Measurements from ENCODE around the gene HELT. TPM values are rescaled to one million over a fixed set of nuclear protein-coding genes. Genes with fewer than 3 reads are reported as not detected.

Gene HELT
- total and polyA plus RNA-seq, 10 of the 15 experiments (the other 5 are each of a cell fraction or from before 2014, with no cell fraction given) = not detected

GRCh38 chr4:185028625-185029024, 10.3 kb downstream of the HELT start:
- CTCF ChIA-PET = interaction anchor here (4.7 kb wide), 1 partner anchor 12 kb away, joined by 18 read pairs; no protein-coding TSS in a partner anchor
- DNase-seq (ENCODE audit: low read depth, low spot score) (no peak), FAIRE-seq (no peak), ATAC-seq (no peak)
- BruUV-seq (replicated peaks) = no TSS peak
- Histone ChIP-seq H3K4me1 (ENCODE audit: control insufficient read depth, insufficient read depth, low read length) (no peaks in the 10 kb centered on the region), H3K79me2 (ENCODE audit: control insufficient read depth, insufficient read depth, low read length) (no peaks in the 10 kb centered on the region), H3K4me3 (no peak overlapping the region), H3K27ac (ENCODE audit: control insufficient read depth, insufficient read depth) (no peak overlapping the region), H4K20me1 (ENCODE audit: control insufficient read depth, insufficient read depth) (no peaks in the 10 kb centered on the region), H3K27me3 (replicated peaks in 1 of 2; ENCODE audit: control insufficient read depth in 2 of 2, insufficient read depth in 2 of 2, low read length in 1 of 2) (peaks cover 0 to 4% of the 10 kb centered on the region in 2 experiments; a peak in 2 of 4 replicates), H3K36me3 (ENCODE audit: control insufficient read depth in 2 of 2, insufficient read depth in 2 of 2, low read length in 1 of 2) (no peaks in the 10 kb centered on the region), H3K9ac (ENCODE audit: control insufficient read depth, insufficient read depth, low read length) (no peak overlapping the region), H3K9me3 (replicated peaks; ENCODE audit: control insufficient read depth, insufficient read depth, low read length) (no peaks in the 10 kb centered on the region), H2AFZ (ENCODE audit: control insufficient read depth, low read depth, low read length) (no peak overlapping the region), H3K4me2 (ENCODE audit: control insufficient read depth, insufficient read depth) (no peak overlapping the region)
- RAD21 ChIA-PET (ENCODE audit: unreplicated experiment) = no interaction called here
- in situ Hi-C loops (cut with MboI) (loop anchor here (25.0 kb wide), 1 partner anchor 1009 kb away; no protein-coding TSS in a partner anchor), intact Hi-C loops (cut with micrococcal nuclease; ENCODE audit: unreplicated experiment) (no loop called here)
- TF ChIP-seq NRF1 (conservative IDR thresholded peaks at IDR 0.05; ENCODE audit: low read depth, low read length) (no peak), RBBP5 (conservative IDR thresholded peaks at IDR 0.05) (no peak)
- 67% methylated on average over 8 of the region's 8 CpGs for WGBS (ENCODE audit: insufficient coverage, insufficient replicate concordance, low lambda C conversion rate, missing lambda C conversion rate)
- SMC1A ChIA-PET (ENCODE audit: uncharacterized antibody, unreplicated experiment) = no interaction called here
- POLR2A ChIA-PET = no interaction called here

- H3K9me3 ChIP-seq (replicated peaks; ENCODE audit: control insufficient read depth, insufficient read depth, low read length) = no peaks in the 10 kb centered on the region
- 8% methylated on average over 6 of the region's 6 CpGs for WGBS (ENCODE audit: insufficient coverage, insufficient replicate concordance, low lambda C conversion rate, missing lambda C conversion rate)
- in situ Hi-C loops (cut with MboI) = loop anchor here (25.0 kb wide), 1 partner anchor 1006 kb away; no protein-coding TSS in a partner anchor
- ChIA-PET POLR2A (interaction anchor here (0.6 kb wide), 1 partner anchor 900 kb away, joined by 3 read pairs; no protein-coding TSS in a partner anchor), CTCF (interaction anchor here (1.1 to 4.7 kb wide), 5 partner anchors 9 to 151 kb away, joined by 3 to 18 read pairs (median 3); no protein-coding TSS in a partner anchor), RAD21 (ENCODE audit: unreplicated experiment) (no interaction called here), SMC1A (ENCODE audit: uncharacterized antibody, unreplicated experiment) (interaction anchor here (0.9 to 1.7 kb wide), 3 partner anchors 10 to 152 kb away, joined by 3 to 5 read pairs (median 4); no protein-coding TSS in a partner anchor)
- H3K79me2 ChIP-seq (ENCODE audit: control insufficient read depth, insufficient read depth, low read length) = no peaks in the 10 kb centered on the region
- H2AFZ ChIP-seq (ENCODE audit: control insufficient read depth, low read depth, low read length) = no peak overlapping the region
- no peak overlapping the region for H3K4me2 ChIP-seq (ENCODE audit: control insufficient read depth, insufficient read depth)
- no peak for ATAC-seq
- no TSS peak for BruUV-seq (replicated peaks)
- H3K4me3 ChIP-seq = no peak overlapping the region
- H3K27ac ChIP-seq (ENCODE audit: control insufficient read depth, insufficient read depth) = no peak overlapping the region
- peaks cover 0 to 2% of the 10 kb centered on the region in 2 experiments; a peak in 2 of 4 replicates for H3K27me3 ChIP-seq (replicated peaks in 1 of 2; ENCODE audit: control insufficient read depth in 2 of 2, insufficient read depth in 2 of 2, low read length in 1 of 2)
- H3K4me1 ChIP-seq (ENCODE audit: control insufficient read depth, insufficient read depth, low read length) = no peaks in the 10 kb centered on the region
- no peak for FAIRE-seq
- no peak for DNase-seq (ENCODE audit: low read depth, low spot score)
- intact Hi-C loops (cut with micrococcal nuclease; ENCODE audit: unreplicated experiment) = no loop called here
- no peaks in the 10 kb centered on the region for H4K20me1 ChIP-seq (ENCODE audit: control insufficient read depth, insufficient read depth)
- H3K36me3 ChIP-seq (ENCODE audit: control insufficient read depth in 2 of 2, insufficient read depth in 2 of 2, low read length in 1 of 2) = no peaks in the 10 kb centered on the region
- H3K9ac ChIP-seq (ENCODE audit: control insufficient read depth, insufficient read depth, low read length) = no peak overlapping the region
- TF ChIP-seq ETV6 (conservative IDR thresholded peaks at IDR 0.05 in 1 of 2, IDR thresholded peaks at IDR 0.05 in 1 of 2; ENCODE audit: borderline replicate concordance in 1 of 2, low read depth in 1 of 2) = no peak
- no peak for TF ChIP-seq YY1 (IDR thresholded peaks at IDR 0.05; ENCODE audit: low read depth, low read length)
- no peak for TF ChIP-seq CEBPB (IDR thresholded peaks at IDR 0.05; ENCODE audit: borderline replicate concordance in 1 of 2, low read depth in 2 of 2, low read length in 2 of 2)
- TF ChIP-seq FOXM1 (IDR thresholded peaks at IDR 0.05; ENCODE audit: low read depth, low read length) = no peak
- TF ChIP-seq TAF1 (IDR thresholded peaks at IDR 0.05; ENCODE audit: borderline replicate concordance, low read depth, low read length) = no peak
- TF ChIP-seq MEF2B (IDR thresholded peaks at IDR 0.05; ENCODE audit: partially characterized antibody, poor library complexity, severe bottlenecking) = no peak
- no peak for TF ChIP-seq RUNX3 (IDR thresholded peaks at IDR 0.05; ENCODE audit: low read length)
- TF ChIP-seq IRF4 (IDR thresholded peaks at IDR 0.05; ENCODE audit: low read depth, low read length) = no peak
- no peak for TF ChIP-seq FOXK2 (IDR thresholded peaks at IDR 0.05)
- TF ChIP-seq, protein P1, sequence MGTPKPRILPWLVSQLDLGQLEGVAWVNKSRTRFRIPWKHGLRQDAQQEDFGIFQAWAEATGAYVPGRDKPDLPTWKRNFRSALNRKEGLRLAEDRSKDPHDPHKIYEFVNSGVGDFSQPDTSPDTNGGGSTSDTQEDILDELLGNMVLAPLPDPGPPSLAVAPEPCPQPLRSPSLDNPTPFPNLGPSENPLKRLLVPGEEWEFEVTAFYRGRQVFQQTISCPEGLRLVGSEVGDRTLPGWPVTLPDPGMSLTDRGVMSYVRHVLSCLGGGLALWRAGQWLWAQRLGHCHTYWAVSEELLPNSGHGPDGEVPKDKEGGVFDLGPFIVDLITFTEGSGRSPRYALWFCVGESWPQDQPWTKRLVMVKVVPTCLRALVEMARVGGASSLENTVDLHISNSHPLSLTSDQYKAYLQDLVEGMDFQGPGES (IDR thresholded peaks at IDR 0.05) = no peak
- TF ChIP-seq RB1 (IDR thresholded peaks at IDR 0.05; ENCODE audit: borderline replicate concordance) = no peak
- TF ChIP-seq, protein P2, sequence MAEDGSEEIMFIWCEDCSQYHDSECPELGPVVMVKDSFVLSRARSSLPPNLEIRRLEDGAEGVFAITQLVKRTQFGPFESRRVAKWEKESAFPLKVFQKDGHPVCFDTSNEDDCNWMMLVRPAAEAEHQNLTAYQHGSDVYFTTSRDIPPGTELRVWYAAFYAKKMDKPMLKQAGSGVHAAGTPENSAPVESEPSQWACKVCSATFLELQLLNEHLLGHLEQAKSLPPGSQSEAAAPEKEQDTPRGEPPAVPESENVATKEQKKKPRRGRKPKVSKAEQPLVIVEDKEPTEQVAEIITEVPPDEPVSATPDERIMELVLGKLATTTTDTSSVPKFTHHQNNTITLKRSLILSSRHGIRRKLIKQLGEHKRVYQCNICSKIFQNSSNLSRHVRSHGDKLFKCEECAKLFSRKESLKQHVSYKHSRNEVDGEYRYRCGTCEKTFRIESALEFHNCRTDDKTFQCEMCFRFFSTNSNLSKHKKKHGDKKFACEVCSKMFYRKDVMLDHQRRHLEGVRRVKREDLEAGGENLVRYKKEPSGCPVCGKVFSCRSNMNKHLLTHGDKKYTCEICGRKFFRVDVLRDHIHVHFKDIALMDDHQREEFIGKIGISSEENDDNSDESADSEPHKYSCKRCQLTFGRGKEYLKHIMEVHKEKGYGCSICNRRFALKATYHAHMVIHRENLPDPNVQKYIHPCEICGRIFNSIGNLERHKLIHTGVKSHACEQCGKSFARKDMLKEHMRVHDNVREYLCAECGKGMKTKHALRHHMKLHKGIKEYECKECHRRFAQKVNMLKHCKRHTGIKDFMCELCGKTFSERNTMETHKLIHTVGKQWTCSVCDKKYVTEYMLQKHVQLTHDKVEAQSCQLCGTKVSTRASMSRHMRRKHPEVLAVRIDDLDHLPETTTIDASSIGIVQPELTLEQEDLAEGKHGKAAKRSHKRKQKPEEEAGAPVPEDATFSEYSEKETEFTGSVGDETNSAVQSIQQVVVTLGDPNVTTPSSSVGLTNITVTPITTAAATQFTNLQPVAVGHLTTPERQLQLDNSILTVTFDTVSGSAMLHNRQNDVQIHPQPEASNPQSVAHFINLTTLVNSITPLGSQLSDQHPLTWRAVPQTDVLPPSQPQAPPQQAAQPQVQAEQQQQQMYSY (CRISPR knock-in tag; IDR thresholded peaks at IDR 0.05) = no peak
Observed at GRCh38 chr4:185031611-185032010, 13.3 kb downstream of the HELT start.

Measured in GM12878 (cell line).